Measurements from ENCODE around the gene ZC3H12C.

- TF ChIP-seq, protein P1, sequence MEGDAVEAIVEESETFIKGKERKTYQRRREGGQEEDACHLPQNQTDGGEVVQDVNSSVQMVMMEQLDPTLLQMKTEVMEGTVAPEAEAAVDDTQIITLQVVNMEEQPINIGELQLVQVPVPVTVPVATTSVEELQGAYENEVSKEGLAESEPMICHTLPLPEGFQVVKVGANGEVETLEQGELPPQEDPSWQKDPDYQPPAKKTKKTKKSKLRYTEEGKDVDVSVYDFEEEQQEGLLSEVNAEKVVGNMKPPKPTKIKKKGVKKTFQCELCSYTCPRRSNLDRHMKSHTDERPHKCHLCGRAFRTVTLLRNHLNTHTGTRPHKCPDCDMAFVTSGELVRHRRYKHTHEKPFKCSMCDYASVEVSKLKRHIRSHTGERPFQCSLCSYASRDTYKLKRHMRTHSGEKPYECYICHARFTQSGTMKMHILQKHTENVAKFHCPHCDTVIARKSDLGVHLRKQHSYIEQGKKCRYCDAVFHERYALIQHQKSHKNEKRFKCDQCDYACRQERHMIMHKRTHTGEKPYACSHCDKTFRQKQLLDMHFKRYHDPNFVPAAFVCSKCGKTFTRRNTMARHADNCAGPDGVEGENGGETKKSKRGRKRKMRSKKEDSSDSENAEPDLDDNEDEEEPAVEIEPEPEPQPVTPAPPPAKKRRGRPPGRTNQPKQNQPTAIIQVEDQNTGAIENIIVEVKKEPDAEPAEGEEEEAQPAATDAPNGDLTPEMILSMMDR (IDR thresholded peaks at IDR 0.05) = no peak
- TF ChIP-seq POLR2A (IDR thresholded peaks at IDR 0.05) = no peak
Measured at GRCh38 chr11:110059706-110060463, 33.3 kb upstream of the ZC3H12C start.
